GM21619 (cell line): ENCODE data around the gene POC1A.
A peak's percentile ranks its signal among the peaks of the same experiment; 100 is the strongest.

Source experiments
- ATAC-seq: cut with Tn5 transposase; IDR thresholded peaks from one replicate; pipeline ENCODE4 v1.9.1; 2021; ENCODE audit not compliant: unreplicated experiment

Gene POC1A

GRCh38 chr3:52154135-52155094 is at the start of gene POC1A:
TSS of gene POC1A (minus strand) at chr3:52154423. CDS start at chr3:52154372, 51 bp downstream.
- ATAC-seq: peak; percentile 77

- ATAC-seq: no peak
Observed at GRCh38 chr3:52203701-52204100, 49.5 kb upstream of the POC1A start.

GRCh38 chr3:52202384-52203077 is 48.3 kb upstream of the POC1A start:
- no peak for ATAC-seq

GRCh38 chr3:52200981-52201679 is 46.9 kb upstream of the POC1A start:
- ATAC-seq: no peak

- no peak for ATAC-seq
Observed at GRCh38 chr3:52198643-52199608, 44.7 kb upstream of the POC1A start.

- peak; percentile 81 for ATAC-seq
Observed at GRCh38 chr3:52197842-52198625, 43.8 kb upstream of the POC1A start, which contains the start of gene ALAS1. TSS of gene ALAS1 (plus strand) at chr3:52198160. CDS start at chr3:52199242, 1,082 bp downstream.

GRCh38 chr3:52197499-52197841 is 43.2 kb upstream of the POC1A start:
- no peak for ATAC-seq

GRCh38 chr3:52196977-52197376 is 42.8 kb upstream of the POC1A start:
- no peak for ATAC-seq

- no peak for ATAC-seq
Observed at GRCh38 chr3:52195823-52196331, 41.7 kb upstream of the POC1A start.

GRCh38 chr3:52195291-52195597 is 41.0 kb upstream of the POC1A start:
- no peak for ATAC-seq

GRCh38 chr3:52194485-52195290 is 40.5 kb upstream of the POC1A start:
- ATAC-seq: no peak

- no peak for ATAC-seq
Observed at GRCh38 chr3:52193065-52193464, 38.8 kb upstream of the POC1A start.

- ATAC-seq: no peak
Observed at GRCh38 chr3:52191663-52192062, 37.4 kb upstream of the POC1A start.

- no peak for ATAC-seq
Observed at GRCh38 chr3:52190294-52191074, 36.3 kb upstream of the POC1A start.

- ATAC-seq: no peak
Observed at GRCh38 chr3:52188556-52188955, 34.3 kb upstream of the POC1A start.

- ATAC-seq: no peak
Observed at GRCh38 chr3:52186729-52187128, 32.5 kb upstream of the POC1A start.

- ATAC-seq: no peak
Observed at GRCh38 chr3:52185837-52186236, 31.6 kb upstream of the POC1A start.

- no peak for ATAC-seq
Observed at GRCh38 chr3:52185311-52185710, 31.1 kb upstream of the POC1A start.
